Gastrocnemius medialis (tissue), 4 donors: ENCODE measurements around the gene WDFY3.

ENCODE experiments used
- CTCF ChIP-seq, 5 experiments: fragments of 450-650 bp in 3 of 5; fragments of 200-600 bp in 2 of 5; sonication (generic) in 2 of 5; IDR thresholded peaks in 4 of 5; conservative IDR thresholded peaks in 1 of 5; 1 replicate in 4 of 5; 2 replicates in 1 of 5; pipeline ENCODE4 v1.5.1; 2016 to 2019; ENCODE audit warnings: antibody characterized with exemption in 5 of 5, mild to moderate bottlenecking in 3 of 5, moderate library complexity in 3 of 5
- POLR2A ChIP-seq, 2 donors: fragments of 450-650 bp; IDR thresholded peaks; one replicate each; pipeline ENCODE4 v1.6.1; 2017; ENCODE audit warnings: antibody characterized with exemption in 2 of 2, mild to moderate bottlenecking in 2 of 2, moderate library complexity in 2 of 2

DNA sequence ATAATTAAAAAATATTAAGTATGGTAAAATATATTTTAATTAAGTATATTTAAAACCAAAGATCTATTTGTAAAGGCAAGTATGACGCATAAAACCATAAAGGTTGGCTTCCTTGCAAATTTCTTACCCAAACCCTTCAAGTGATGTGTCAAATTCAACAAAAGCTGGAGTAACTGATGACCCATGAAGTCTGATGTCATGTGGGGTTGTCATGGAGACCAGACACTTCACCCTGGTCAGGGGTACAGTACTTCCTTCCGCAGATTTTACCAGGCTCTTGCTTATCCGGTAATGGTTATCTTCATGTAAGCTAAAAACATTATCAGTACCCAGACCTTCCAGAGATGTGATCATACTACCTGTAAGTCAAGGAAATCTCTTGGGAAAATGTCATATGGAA is 170.1 kb downstream of the WDFY3 start:
- TF ChIP-seq POLR2A (IDR thresholded peaks at IDR 0.05) (no peak), CTCF (IDR thresholded peaks at IDR 0.05 in 4 of 5, conservative IDR thresholded peaks at IDR 0.05 in 1 of 5) (no peak)
